Measurements from ENCODE around the gene CD200R1. TPM values are rescaled to one million over a fixed set of nuclear protein-coding genes. Genes with fewer than 3 reads are reported as not detected.

Gene CD200R1
- total and polyA plus RNA-seq, 7 experiments from 2014 or later: 11.2 to 22.9 (median 18.8) TPM

DNA sequence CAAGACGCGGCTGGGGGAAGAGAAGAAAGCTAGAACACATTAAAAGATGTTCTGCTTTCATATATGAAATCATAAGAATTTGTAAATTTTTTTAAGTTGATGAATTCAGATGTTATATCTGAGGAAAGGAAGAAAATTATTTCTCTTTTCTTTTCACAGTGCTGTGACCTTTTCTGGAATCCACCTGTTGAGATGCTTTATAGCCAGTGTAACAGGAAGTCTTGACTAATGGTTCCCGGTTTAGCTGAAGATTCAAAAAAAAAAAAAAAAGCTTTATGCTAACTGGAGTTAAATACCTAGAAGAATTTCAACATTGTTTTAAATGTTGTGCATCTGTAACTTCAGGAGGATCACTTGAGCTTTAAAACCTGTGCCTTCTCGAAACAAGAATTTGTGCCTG is 25.8 kb upstream of the CD200R1 start:
- no peaks in the 10 kb centered on the region for H3K9me3 Mint-ChIP-seq
- no peak for DNase-seq

DNA sequence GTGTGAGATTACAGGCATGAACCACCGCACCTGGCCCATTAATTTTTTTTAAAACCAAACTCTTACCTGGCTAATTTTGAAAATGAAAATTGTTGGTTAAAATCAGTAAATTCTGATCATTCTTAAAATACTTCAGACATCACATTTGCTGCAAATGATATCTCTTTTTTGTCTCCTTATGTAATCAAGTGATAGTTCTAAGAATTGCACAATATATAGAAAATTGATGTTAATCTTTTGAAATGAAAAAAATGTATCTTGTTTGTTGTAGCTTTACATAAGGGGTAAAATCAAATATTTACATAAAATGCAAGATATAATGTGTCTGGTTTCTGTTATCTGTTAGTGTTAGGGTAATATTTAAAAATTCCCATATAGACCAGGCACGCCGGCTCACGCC is 20.9 kb upstream of the CD200R1 start:
- H3K27ac ChIP-seq (ENCODE audit: low read depth, low read length): no peak overlapping the region
- no peaks in the 10 kb centered on the region for H3K27me3 ChIP-seq (ENCODE audit: control insufficient read depth in 2 of 2, insufficient read depth in 2 of 2, low read length in 2 of 2)
- no peak for ATAC-seq
- CTCF ChIA-PET: interaction anchor here (2.0 kb wide), 1 partner anchor 10 kb away, joined by 7 read pairs; no protein-coding TSS in a partner anchor
- H3K27me3 Mint-ChIP-seq: no peaks in the 10 kb centered on the region
- H3K4me3 Mint-ChIP-seq: peak overlapping the region in 1 of 10 donors; percentile 8
- H3K27ac Mint-ChIP-seq: peak overlapping the region in 6 of 9 donors; percentile 24 to 98 (median 74)
- no peaks in the 10 kb centered on the region for H3K9me3 Mint-ChIP-seq
- no peaks in the 10 kb centered on the region for H3K9me3 ChIP-seq (ENCODE audit: control insufficient read depth in 2 of 3, low read length in 3 of 3)
- H3K4me1 Mint-ChIP-seq: peaks cover 30 to 93% (median 79%) of the 10 kb centered on the region in 7 donors
- peaks cover 5 to 39% (median 21%) of the 10 kb centered on the region in 5 donors for H3K36me3 Mint-ChIP-seq
- no peak overlapping the region for H3K4me3 ChIP-seq (ENCODE audit: low read length)
- intact Hi-C loops (cut with micrococcal nuclease): loop anchor here in 1 of 2 donors (10.0 kb wide), 2 partner anchors 531 to 691 kb away; no protein-coding TSS in a partner anchor
- H3K4me1 ChIP-seq (ENCODE audit: control insufficient read depth in 2 of 2, insufficient read depth in 2 of 2, low read length in 2 of 2): peaks cover 18 to 19% of the 10 kb centered on the region in 2 donors
- peaks cover 0 to 36% (median 5%) of the 10 kb centered on the region in 3 experiments for H3K36me3 ChIP-seq (ENCODE audit: control insufficient read depth in 2 of 3, insufficient read depth in 3 of 3, low read length in 3 of 3)
- POLR2A ChIA-PET: interaction anchor here (10.2 kb wide), 1 partner anchor 10 kb away, joined by 168 read pairs; no protein-coding TSS in a partner anchor
- no peak for DNase-seq

More for the DNA sequence above, 25.8 kb upstream of the CD200R1 start:
- intact Hi-C loops (cut with micrococcal nuclease): loop anchor here in 1 of 2 donors (10.0 kb wide), 1 partner anchor 526 kb away; no protein-coding TSS in a partner anchor
- Histone ChIP-seq H3K27me3 (ENCODE audit: control insufficient read depth in 2 of 2, insufficient read depth in 2 of 2, low read length in 2 of 2) (no peaks in the 10 kb centered on the region), H3K27ac (ENCODE audit: low read depth, low read length) (peak overlapping the region; percentile 48), H3K36me3 (ENCODE audit: control insufficient read depth in 2 of 3, insufficient read depth in 3 of 3, low read length in 3 of 3) (peaks cover 0 to 27% (median 26%) of the 10 kb centered on the region in 3 experiments), H3K4me1 (ENCODE audit: control insufficient read depth in 2 of 2, insufficient read depth in 2 of 2, low read length in 2 of 2) (peaks cover 15 to 44% of the 10 kb centered on the region in 2 donors), H3K9me3 (ENCODE audit: control insufficient read depth in 2 of 3, low read length in 3 of 3) (no peaks in the 10 kb centered on the region), H3K4me3 (ENCODE audit: low read length) (no peak overlapping the region)
- ATAC-seq: no peak
- ChIA-PET POLR2A (interaction anchor here (0.7 to 11.8 kb wide), 8 partner anchors 8 to 534 kb away, joined by 3 to 168 read pairs (median 4); partner anchors contain the start of gene GTPBP8), CTCF (interaction anchor here (0.6 to 1.6 kb wide), 5 partner anchors 21 to 261 kb away, joined by 3 to 4 read pairs (median 3); no protein-coding TSS in a partner anchor)
- Mint-ChIP-seq H3K36me3 (peaks cover 9 to 44% (median 33%) of the 10 kb centered on the region in 5 donors), H3K4me3 (peak overlapping the region in 3 of 10 donors; percentile 21 to 58 (median 37)), H3K27ac (peak overlapping the region; percentile 13 to 98 (median 72)), H3K4me1 (peaks cover 28 to 95% (median 82%) of the 10 kb centered on the region in 7 donors), H3K27me3 (no peaks in the 10 kb centered on the region)

- POLR2A ChIA-PET: interaction anchor here (0.6 to 10.2 kb wide), 10 partner anchors 12 to 756 kb away, joined by 3 to 168 read pairs (median 4); partner anchors contain the start of genes ATG3, ATP6V1A, CD200 and CD200R1
- Histone ChIP-seq H3K4me1 (ENCODE audit: control insufficient read depth in 2 of 2, insufficient read depth in 2 of 2, low read length in 2 of 2) (peaks cover 19 to 27% of the 10 kb centered on the region in 2 donors), H3K27me3 (ENCODE audit: control insufficient read depth in 2 of 2, insufficient read depth in 2 of 2, low read length in 2 of 2) (no peaks in the 10 kb centered on the region), H3K9me3 (ENCODE audit: control insufficient read depth in 2 of 3, low read length in 3 of 3) (no peaks in the 10 kb centered on the region), H3K27ac (ENCODE audit: low read depth, low read length) (peak within 1 kb of the TSS; percentile 86), H3K36me3 (ENCODE audit: control insufficient read depth in 2 of 3, insufficient read depth in 3 of 3, low read length in 3 of 3) (peaks cover 0 to 9% (median 0%) of the 10 kb centered on the region in 3 experiments), H3K4me3 (ENCODE audit: low read length) (peak within 1 kb of the TSS; percentile 86)
- CTCF ChIA-PET: interaction anchor here (0.6 to 2.2 kb wide), 14 partner anchors 8 to 348 kb away, joined by 3 to 13 read pairs (median 4); partner anchors contain the start of gene CD200R1
- intact Hi-C loops (cut with micrococcal nuclease): loop anchor here (1.0 to 10.0 kb wide), 11 partner anchors 14 to 864 kb away; partner anchors contain the start of genes SLC35A5 (in 2 of the 2), BTLA (in 1 of the 2) and USF3 (in 1 of the 2)
- Mint-ChIP-seq H3K27ac (peak within 1 kb of the TSS; percentile 91 to 98 (median 95)), H3K9me3 (peaks cover 0 to 1% (median 0%) of the 10 kb centered on the region in 11 donors), H3K4me1 (peaks cover 30 to 85% (median 77%) of the 10 kb centered on the region in 7 donors), H3K27me3 (no peaks in the 10 kb centered on the region), H3K4me3 (peak within 1 kb of the TSS; percentile 90 to 99 (median 95)), H3K36me3 (peaks cover 0 to 18% (median 9%) of the 10 kb centered on the region in 5 donors)
- DNase-seq (peak; percentile 62 to 82 (median 78)), ATAC-seq (peak; percentile 91)
Observed at GRCh38 chr3:112990672-112991602, 16.0 kb upstream of the CD200R1 start, which contains the start of gene GTPBP8. Gene GTPBP8 (plus strand): TSS chr3:112990984. CDS start chr3:112991000, 16 bp downstream.

DNA sequence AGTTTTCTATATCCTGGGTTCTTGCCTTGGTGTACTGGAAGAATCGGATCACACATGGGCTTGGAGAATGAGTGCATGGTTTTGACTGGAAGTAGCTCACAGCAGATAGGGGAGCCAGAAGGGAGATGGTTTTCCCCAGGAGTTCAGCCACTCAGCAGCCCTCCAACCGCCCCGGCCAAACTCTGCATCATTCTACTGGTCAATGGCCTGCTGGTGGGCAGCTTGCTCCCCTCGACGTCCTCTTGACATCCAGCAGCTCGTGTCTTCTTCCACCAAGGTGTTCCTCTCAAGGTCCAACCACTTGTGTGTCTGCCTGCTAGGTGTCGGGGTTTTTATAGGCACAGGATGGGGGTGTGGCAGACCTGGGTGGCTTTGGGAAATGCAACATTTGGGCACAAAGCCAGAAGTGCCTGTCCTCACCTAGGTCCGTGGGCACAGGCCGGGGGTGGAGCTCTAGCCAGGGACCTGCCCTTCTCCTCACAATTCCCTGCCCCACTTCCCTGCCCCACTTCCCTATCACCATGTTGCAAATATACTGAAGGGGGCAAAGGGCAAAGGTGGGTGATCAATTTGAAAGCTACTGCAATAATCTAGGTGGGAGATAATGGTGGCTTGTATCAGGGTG is 12.9 kb upstream of the CD200R1 start:
- peaks cover 25 to 48% of the 10 kb centered on the region in 2 donors for H3K4me1 ChIP-seq (ENCODE audit: control insufficient read depth in 2 of 2, insufficient read depth in 2 of 2, low read length in 2 of 2)
- DNase-seq: no peak
- H3K36me3 ChIP-seq (ENCODE audit: control insufficient read depth in 2 of 3, insufficient read depth in 3 of 3, low read length in 3 of 3): peaks cover 0 to 6% (median 0%) of the 10 kb centered on the region in 3 experiments
- ATAC-seq: no peak
- H3K4me3 ChIP-seq (ENCODE audit: low read length): no peak overlapping the region
- H3K27ac ChIP-seq (ENCODE audit: low read depth, low read length): no peak overlapping the region
- no peaks in the 10 kb centered on the region for H3K27me3 ChIP-seq (ENCODE audit: control insufficient read depth in 2 of 2, insufficient read depth in 2 of 2, low read length in 2 of 2)
- peak overlapping the region in 3 of 10 donors; percentile 12 to 58 (median 56) for H3K4me3 Mint-ChIP-seq
- H3K36me3 Mint-ChIP-seq: peaks cover 0 to 2% (median 0%) of the 10 kb centered on the region in 5 donors
- intact Hi-C loops (cut with micrococcal nuclease): loop anchor here in 1 of 2 donors (1.0 kb wide), 1 partner anchor 9 kb away; no protein-coding TSS in a partner anchor
- H3K27me3 Mint-ChIP-seq: no peaks in the 10 kb centered on the region
- H3K27ac Mint-ChIP-seq: peak overlapping the region in 7 of 9 donors; percentile 48 to 84 (median 66)
- ChIA-PET CTCF (interaction anchor here (0.6 to 2.7 kb wide), 6 partner anchors 9 to 253 kb away, joined by 3 to 14 read pairs (median 4); partner anchors contain the start of gene CD200R1), POLR2A (interaction anchor here (0.6 to 10.2 kb wide), 8 partner anchors 13 to 1227 kb away, joined by 3 to 168 read pairs (median 4); partner anchors contain the start of gene CD200R1)
- H3K9me3 Mint-ChIP-seq: peaks cover 0 to 1% (median 0%) of the 10 kb centered on the region in 11 donors
- peaks cover 31 to 83% (median 76%) of the 10 kb centered on the region in 7 donors for H3K4me1 Mint-ChIP-seq
- no peaks in the 10 kb centered on the region for H3K9me3 ChIP-seq (ENCODE audit: control insufficient read depth in 2 of 3, low read length in 3 of 3)

GRCh38 chr3:112984485-112984884 is 9.6 kb upstream of the CD200R1 start:
- intact Hi-C loops (cut with micrococcal nuclease): no loop called here
- Histone ChIP-seq H3K4me3 (ENCODE audit: low read length) (no peak overlapping the region), H3K4me1 (ENCODE audit: control insufficient read depth in 2 of 2, insufficient read depth in 2 of 2, low read length in 2 of 2) (peaks cover 14 to 40% of the 10 kb centered on the region in 2 donors), H3K9me3 (ENCODE audit: control insufficient read depth in 2 of 3, low read length in 3 of 3) (no peaks in the 10 kb centered on the region), H3K27ac (ENCODE audit: low read depth, low read length) (no peak overlapping the region), H3K27me3 (ENCODE audit: control insufficient read depth in 2 of 2, insufficient read depth in 2 of 2, low read length in 2 of 2) (no peaks in the 10 kb centered on the region), H3K36me3 (ENCODE audit: control insufficient read depth in 2 of 3, insufficient read depth in 3 of 3, low read length in 3 of 3) (no peaks in the 10 kb centered on the region)
- Mint-ChIP-seq H3K4me3 (peak overlapping the region in 4 of 10 donors; percentile 6 to 44 (median 31)), H3K36me3 (peaks cover 0 to 2% (median 0%) of the 10 kb centered on the region in 5 donors), H3K4me1 (peaks cover 19 to 66% (median 61%) of the 10 kb centered on the region in 7 donors), H3K9me3 (peaks cover 0 to 1% (median 0%) of the 10 kb centered on the region in 11 donors), H3K27me3 (peaks cover 0 to 3% (median 0%) of the 10 kb centered on the region in 5 donors), H3K27ac (peak overlapping the region in 7 of 9 donors; percentile 40 to 78 (median 63))
- DNase-seq: peak in 4 of 9 donors; percentile 39 to 75 (median 44)
- CTCF ChIA-PET: interaction anchor here (0.9 to 1.1 kb wide), 3 partner anchors 11 to 341 kb away, joined by 3 to 5 read pairs (median 3); no protein-coding TSS in a partner anchor
- no peak for ATAC-seq
- POLR2A ChIA-PET: interaction anchor here (0.8 to 2.1 kb wide), 5 partner anchors 9 to 245 kb away, joined by 3 to 14 read pairs (median 5); partner anchors contain the start of gene CD200R1

Measured in naive thymus-derived CD4-positive, alpha-beta T cell (primary cell).